SJSA1 (cell line): ENCODE data around the gene AS3MT. TPM values are rescaled to one million over a fixed set of nuclear protein-coding genes. Genes with fewer than 3 reads are reported as not detected.
"Not testable (repeated sequence)": the region's sequence is repeated elsewhere in the genome, so short reads cannot be mapped to it uniquely, and the experiment has no call there.

Experiments
- DNase-seq, 2 experiments: peaks; one replicate each; pipeline ENCODE4 v3.0.0-alpha.2; 2015 to 2020; ENCODE audit warnings: low spot score in 2 of 2, low read depth in 1 of 2
- H3K27ac ChIP-seq: fragments of 250-450 bp; sonication (Bioruptor Pico); 2 replicates; pipeline ENCODE4 v1.5.1; 2020; ENCODE audit warnings: mild to moderate bottlenecking, moderate library complexity
- H3K27me3 ChIP-seq: fragments of 250-450 bp; sonication (Bioruptor Pico); replicated peaks from 2 replicates; pipeline ENCODE4 v1.5.1; 2020; ENCODE audit warnings: mild to moderate bottlenecking, moderate library complexity
- H3K36me3 ChIP-seq: fragments of 250-450 bp; sonication (Bioruptor Pico); 2 replicates; pipeline ENCODE4 v1.5.1; 2020; ENCODE audit warnings: mild to moderate bottlenecking
- H3K4me1 ChIP-seq: fragments of 250-450 bp; sonication (Bioruptor Pico); replicated peaks from 2 replicates; pipeline ENCODE4 v1.6.1; 2021; ENCODE audit warnings: mild to moderate bottlenecking
- H3K4me3 ChIP-seq: fragments of 250-450 bp; sonication (Bioruptor Pico); 2 replicates; pipeline ENCODE4 v1.5.1; 2020; ENCODE audit warnings: mild to moderate bottlenecking
- H3K9me3 ChIP-seq: fragments of 250-450 bp; sonication (Bioruptor Pico); replicated peaks from 2 replicates; pipeline ENCODE4 v1.5.1; 2020; ENCODE audit warnings: mild to moderate bottlenecking
- total RNA-seq: library from RNA; depleted of rRNA; stranded (reverse); fragments of >200 nt; shearing (Covaris generic); gene quantifications from 2 replicates; pipeline ENCODE4 v1.2.3, GENCODE V29; 2014; rRNA removed

Gene AS3MT
- 0.09 and 0.45 TPM in 2 replicates for total RNA-seq

GRCh38 chr10:102869258-102870198 is at the start of gene AS3MT:
AS3MT (plus strand) TSS chr10:102869470; CDS start chr10:102869593, 123 bp downstream.
- DNase-seq: peak in 1 of 2 experiments; percentile 29
- 0 out of 2 replicates have a peak, but pooled peaks cover 6% of the 10 kb centered on the region for H3K4me1 ChIP-seq
- peak within 1 kb of the TSS; percentile 11; the same call in 1 of the 2 replicates for H3K4me3 ChIP-seq
- H3K9me3 ChIP-seq: no peaks in the 10 kb centered on the region
- no peak within 1 kb of the TSS for H3K27ac ChIP-seq
- H3K36me3 ChIP-seq: 0 out of 2 replicates have a peak, but pooled peaks cover 3% of the 10 kb centered on the region
- H3K27me3 ChIP-seq: no peaks in the 10 kb centered on the region; the same call in none of the 2 replicates

- H3K27me3 ChIP-seq, H3K36me3 ChIP-seq, H3K27ac ChIP-seq, H3K4me3 ChIP-seq, DNase-seq, H3K9me3 ChIP-seq: not testable (repeated sequence)
- peaks cover 19% of the 10 kb centered on the region for H3K4me1 ChIP-seq
Observed at GRCh38 chr10:102820008-102820407, 49.3 kb upstream of the AS3MT start.

GRCh38 chr10:102822222-102822621 is 47.0 kb upstream of the AS3MT start:
- H3K27me3 ChIP-seq: no peaks in the 10 kb centered on the region
- no peaks in the 10 kb centered on the region for H3K36me3 ChIP-seq
- H3K27ac ChIP-seq: no peak overlapping the region
- no peaks in the 10 kb centered on the region for H3K9me3 ChIP-seq
- no peaks in the 10 kb centered on the region for H3K4me1 ChIP-seq
- no peak for DNase-seq
- H3K4me3 ChIP-seq: no peak overlapping the region

GRCh38 chr10:102824664-102825063 is 44.6 kb upstream of the AS3MT start:
- no peaks in the 10 kb centered on the region for H3K27me3 ChIP-seq
- no peak overlapping the region for H3K27ac ChIP-seq
- no peak overlapping the region for H3K4me3 ChIP-seq
- H3K36me3 ChIP-seq: no peaks in the 10 kb centered on the region
- no peaks in the 10 kb centered on the region for H3K4me1 ChIP-seq
- no peak for DNase-seq
- no peaks in the 10 kb centered on the region for H3K9me3 ChIP-seq

- H3K36me3 ChIP-seq: no peaks in the 10 kb centered on the region
- no peak overlapping the region for H3K4me3 ChIP-seq
- H3K27me3 ChIP-seq: no peaks in the 10 kb centered on the region
- no peaks in the 10 kb centered on the region for H3K9me3 ChIP-seq
- H3K4me1 ChIP-seq: no peaks in the 10 kb centered on the region
- H3K27ac ChIP-seq: no peak overlapping the region
- no peak for DNase-seq
Observed at GRCh38 chr10:102826148-102826796, 43.0 kb upstream of the AS3MT start.

GRCh38 chr10:102827597-102827975 is 41.7 kb upstream of the AS3MT start:
- DNase-seq: no peak
- no peak overlapping the region for H3K4me3 ChIP-seq
- H3K27ac ChIP-seq: no peak overlapping the region
- H3K9me3 ChIP-seq: no peaks in the 10 kb centered on the region
- H3K4me1 ChIP-seq: no peaks in the 10 kb centered on the region
- H3K36me3 ChIP-seq: no peaks in the 10 kb centered on the region
- H3K27me3 ChIP-seq: no peaks in the 10 kb centered on the region

GRCh38 chr10:102831322-102832071 is 37.8 kb upstream of the AS3MT start:
- H3K9me3 ChIP-seq: no peaks in the 10 kb centered on the region
- peaks cover 5% of the 10 kb centered on the region for H3K4me1 ChIP-seq
- H3K4me3 ChIP-seq: no peak overlapping the region
- H3K27me3 ChIP-seq: no peaks in the 10 kb centered on the region
- no peak overlapping the region for H3K27ac ChIP-seq
- no peaks in the 10 kb centered on the region for H3K36me3 ChIP-seq
- no peak for DNase-seq

GRCh38 chr10:102832248-102832647 is 37.0 kb upstream of the AS3MT start:
- H3K4me3 ChIP-seq: no peak overlapping the region
- peaks cover 5% of the 10 kb centered on the region for H3K4me1 ChIP-seq
- H3K9me3 ChIP-seq: no peaks in the 10 kb centered on the region
- H3K36me3 ChIP-seq: no peaks in the 10 kb centered on the region
- H3K27me3 ChIP-seq: no peaks in the 10 kb centered on the region
- H3K27ac ChIP-seq: no peak overlapping the region
- DNase-seq: no peak

- H3K27me3 ChIP-seq: no peaks in the 10 kb centered on the region
- no peaks in the 10 kb centered on the region for H3K36me3 ChIP-seq
- peaks cover 5% of the 10 kb centered on the region for H3K4me1 ChIP-seq
- no peak overlapping the region for H3K4me3 ChIP-seq
- H3K27ac ChIP-seq: no peak overlapping the region
- DNase-seq: no peak
- H3K9me3 ChIP-seq: no peaks in the 10 kb centered on the region
Observed at GRCh38 chr10:102832987-102833386, 36.3 kb upstream of the AS3MT start.

- Histone ChIP-seq H3K36me3 (no peaks in the 10 kb centered on the region), H3K27me3 (no peaks in the 10 kb centered on the region), H3K9me3 (no peaks in the 10 kb centered on the region), H3K27ac (no peak overlapping the region), H3K4me1 (peaks cover 5% of the 10 kb centered on the region), H3K4me3 (no peak overlapping the region)
- no peak for DNase-seq
Observed at GRCh38 chr10:102834143-102834542, 35.1 kb upstream of the AS3MT start.

GRCh38 chr10:102835007-102835482 is 34.2 kb upstream of the AS3MT start:
- Histone ChIP-seq H3K4me1 (peaks cover 5% of the 10 kb centered on the region), H3K36me3 (no peaks in the 10 kb centered on the region), H3K4me3 (no peak overlapping the region), H3K27me3 (no peaks in the 10 kb centered on the region), H3K27ac (no peak overlapping the region), H3K9me3 (no peaks in the 10 kb centered on the region)
- DNase-seq: peak; percentile 83 to 84

- Histone ChIP-seq H3K36me3 (no peaks in the 10 kb centered on the region), H3K4me3 (no peak within 1 kb of the TSS), H3K27me3 (no peaks in the 10 kb centered on the region), H3K4me1 (peaks cover 5% of the 10 kb centered on the region), H3K9me3 (no peaks in the 10 kb centered on the region), H3K27ac (no peak within 1 kb of the TSS)
- no peak for DNase-seq
Observed at GRCh38 chr10:102837230-102837721, 32.0 kb upstream of the AS3MT start, which contains the start of gene CYP17A1. CYP17A1 (minus strand) TSS chr10:102837413; CDS start chr10:102837361, 52 bp downstream.

- H3K27ac ChIP-seq: not testable (repeated sequence)
Observed at GRCh38 chr10:102838276-102838927, 30.9 kb upstream of the AS3MT start.

More at GRCh38 chr10:102838276-102838927, 30.9 kb upstream of the AS3MT start:
- H3K4me3 ChIP-seq, H3K27me3 ChIP-seq, H3K9me3 ChIP-seq, H3K36me3 ChIP-seq, DNase-seq, H3K4me1 ChIP-seq: not testable (repeated sequence)
